ENCODE measurements around the gene RBM4. TPM values are rescaled to one million over a fixed set of nuclear protein-coding genes. Genes with fewer than 3 reads are reported as not detected.

Gene RBM4
- total RNA-seq, 4 donors from 2014 or later = 53.5 to 83.9 (median 57.2) TPM

DNA sequence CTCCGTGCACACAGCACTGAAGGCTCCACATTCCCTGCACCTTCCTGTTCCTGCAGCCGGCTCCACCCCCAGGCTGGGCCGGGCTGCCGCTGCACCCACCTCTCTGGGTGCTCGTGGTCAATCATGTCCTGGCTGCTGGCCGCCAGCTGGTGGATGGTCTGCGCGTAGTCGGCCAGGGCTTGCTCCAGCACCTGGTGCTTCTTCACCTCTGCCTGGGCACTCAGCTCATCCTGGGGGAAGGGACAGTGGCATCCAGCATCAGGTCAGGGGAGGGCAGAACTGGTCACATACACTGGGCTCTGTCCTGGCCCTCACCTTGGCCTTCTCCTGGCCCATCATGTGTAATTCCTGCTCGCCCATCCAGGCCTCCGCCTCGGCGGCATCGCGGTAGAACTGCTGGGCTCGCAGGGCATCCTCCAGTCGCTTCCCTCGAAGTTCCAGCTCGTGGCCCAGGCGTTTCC, 54.4 kb downstream of the RBM4 start:
- Histone ChIP-seq H3K9me3 (no peaks in the 10 kb centered on the region), H3K4me1 (no peaks in the 10 kb centered on the region), H3K4me3 (no peak overlapping the region), H3K27ac (no peak overlapping the region), H3K36me3 (no peaks in the 10 kb centered on the region), H3K27me3 (no peaks in the 10 kb centered on the region)
- 88% methylated on average over 18 to 20 of the region's 20 CpGs for WGBS, 2 donors
- TF ChIP-seq POLR2A (IDR thresholded peaks at IDR 0.05) = no peak
- TF ChIP-seq, protein P1, sequence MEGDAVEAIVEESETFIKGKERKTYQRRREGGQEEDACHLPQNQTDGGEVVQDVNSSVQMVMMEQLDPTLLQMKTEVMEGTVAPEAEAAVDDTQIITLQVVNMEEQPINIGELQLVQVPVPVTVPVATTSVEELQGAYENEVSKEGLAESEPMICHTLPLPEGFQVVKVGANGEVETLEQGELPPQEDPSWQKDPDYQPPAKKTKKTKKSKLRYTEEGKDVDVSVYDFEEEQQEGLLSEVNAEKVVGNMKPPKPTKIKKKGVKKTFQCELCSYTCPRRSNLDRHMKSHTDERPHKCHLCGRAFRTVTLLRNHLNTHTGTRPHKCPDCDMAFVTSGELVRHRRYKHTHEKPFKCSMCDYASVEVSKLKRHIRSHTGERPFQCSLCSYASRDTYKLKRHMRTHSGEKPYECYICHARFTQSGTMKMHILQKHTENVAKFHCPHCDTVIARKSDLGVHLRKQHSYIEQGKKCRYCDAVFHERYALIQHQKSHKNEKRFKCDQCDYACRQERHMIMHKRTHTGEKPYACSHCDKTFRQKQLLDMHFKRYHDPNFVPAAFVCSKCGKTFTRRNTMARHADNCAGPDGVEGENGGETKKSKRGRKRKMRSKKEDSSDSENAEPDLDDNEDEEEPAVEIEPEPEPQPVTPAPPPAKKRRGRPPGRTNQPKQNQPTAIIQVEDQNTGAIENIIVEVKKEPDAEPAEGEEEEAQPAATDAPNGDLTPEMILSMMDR (IDR thresholded peaks at IDR 0.05) = no peak
- no peak for TF ChIP-seq EP300 (IDR thresholded peaks at IDR 0.05)
- no peak for DNase-seq (ENCODE audit: low spot score in 2 of 2)

DNA sequence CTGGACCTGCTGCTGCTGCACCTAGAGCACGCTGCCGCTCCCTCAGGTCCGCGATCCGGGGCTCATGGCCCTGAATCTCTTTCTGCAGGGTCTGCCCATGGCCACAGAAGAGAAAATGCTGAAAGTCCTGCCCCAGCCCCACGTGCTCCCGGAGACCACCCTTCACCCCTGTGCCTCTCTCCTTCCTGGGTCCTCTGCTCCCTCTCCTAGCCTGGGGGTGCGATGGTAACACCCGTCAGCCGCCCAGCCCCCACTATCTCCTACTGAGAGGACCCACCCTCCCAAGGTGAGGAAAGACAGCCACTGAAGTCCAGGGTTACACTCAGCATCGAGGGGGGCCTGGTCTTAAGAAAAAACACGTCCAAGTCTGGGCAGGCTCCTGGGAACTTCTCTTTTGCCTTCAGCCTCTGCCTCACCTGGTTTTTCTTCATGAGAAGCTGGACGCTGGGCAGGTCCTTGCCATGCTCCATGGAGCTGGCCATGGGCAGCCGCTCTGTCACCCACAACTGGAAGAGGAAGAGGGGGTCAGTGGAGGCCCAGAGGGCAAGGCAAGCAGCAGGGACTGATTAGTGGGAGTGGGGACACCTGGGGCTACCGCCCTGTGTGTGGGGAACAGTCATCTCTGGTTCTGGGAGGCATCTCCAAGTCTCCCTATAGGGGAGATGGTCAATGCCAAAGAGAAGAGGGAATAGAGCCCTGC, 55.0 kb downstream of the RBM4 start:
- Histone ChIP-seq H3K9me3 (no peaks in the 10 kb centered on the region), H3K36me3 (peaks cover 0 to 5% (median 0%) of the 10 kb centered on the region in 3 donors), H3K27me3 (no peaks in the 10 kb centered on the region), H3K27ac (no peak overlapping the region), H3K4me3 (no peak overlapping the region), H3K4me1 (no peaks in the 10 kb centered on the region)
- no peak for TF ChIP-seq POLR2A (IDR thresholded peaks at IDR 0.05)
- TF ChIP-seq, protein P1 (IDR thresholded peaks at IDR 0.05) = no peak
- DNase-seq (ENCODE audit: low spot score in 2 of 2) = no peak
- 92 to 94% methylated on average over 14 to 15 of the region's 15 CpGs for WGBS, 2 donors

DNA sequence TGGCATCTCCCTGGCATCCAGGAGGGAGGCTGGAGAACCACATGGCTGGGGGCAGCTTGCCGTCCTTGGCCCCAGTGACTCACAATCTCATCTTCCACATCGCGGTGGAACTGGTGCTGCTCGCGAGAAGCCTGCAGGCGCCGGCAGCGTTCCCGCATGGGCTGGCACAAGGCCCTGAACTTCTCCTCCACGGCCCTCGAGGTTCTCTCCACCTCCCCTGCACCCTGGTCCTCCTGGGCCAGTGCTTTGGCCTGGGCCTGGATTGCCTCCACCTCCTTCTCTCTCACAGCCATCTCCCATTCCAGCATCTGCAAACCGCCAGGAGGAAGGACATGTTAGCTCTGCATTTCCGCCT, 55.5 kb downstream of the RBM4 start:
- no peak for DNase-seq (ENCODE audit: low spot score in 2 of 2)
- 90% methylated on average over 13 of the region's 13 CpGs for WGBS, 2 donors

DNA sequence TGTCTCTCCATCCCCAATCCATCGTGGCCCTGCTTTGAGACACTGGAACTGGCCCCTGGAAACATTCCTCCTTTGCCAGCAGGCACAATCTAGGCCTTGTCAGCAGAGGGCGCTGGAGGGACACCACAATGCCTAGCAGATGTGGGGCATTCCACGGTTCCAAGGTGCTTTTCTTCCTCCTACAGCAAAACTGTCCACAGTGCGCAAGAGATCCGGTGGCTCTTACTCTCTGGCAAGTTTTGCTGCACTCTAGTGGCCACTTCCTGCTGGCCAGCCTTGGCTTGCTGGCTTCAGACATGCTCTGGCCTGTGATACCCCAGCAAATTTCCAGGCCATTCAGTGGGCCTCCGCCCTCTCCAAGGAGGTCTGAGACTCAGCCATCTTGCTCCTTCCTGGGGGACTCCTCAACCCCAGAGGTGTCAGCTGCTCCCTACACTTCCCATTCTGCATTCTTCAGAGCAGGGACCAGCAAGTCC, 56.3 kb downstream of the RBM4 start:
- no peaks in the 10 kb centered on the region for H3K4me1 ChIP-seq
- peaks cover 0 to 16% (median 0%) of the 10 kb centered on the region in 3 donors for H3K36me3 ChIP-seq
- no peak overlapping the region for H3K4me3 ChIP-seq
- H3K27ac ChIP-seq = no peak overlapping the region
- WGBS, 2 donors = 16 to 18% methylated on average over 6 of the region's 6 CpGs
- H3K27me3 ChIP-seq = no peaks in the 10 kb centered on the region
- peak; percentile 80 to 92 for DNase-seq (ENCODE audit: low spot score in 2 of 2)
- peaks cover 0 to 10% (median 0%) of the 10 kb centered on the region in 4 donors for H3K9me3 ChIP-seq
- TF ChIP-seq EP300 (IDR thresholded peaks at IDR 0.05) = peak in 1 of 2 donors; percentile 50
- TF ChIP-seq, protein P1 (IDR thresholded peaks at IDR 0.05) = peak; percentile 82 to 94 (median 87)
- no peak for TF ChIP-seq POLR2A (IDR thresholded peaks at IDR 0.05)

More for the DNA sequence above, 55.5 kb downstream of the RBM4 start:
- TF ChIP-seq, protein P1 (IDR thresholded peaks at IDR 0.05) = no peak
- TF ChIP-seq EP300 (IDR thresholded peaks at IDR 0.05) = no peak
- TF ChIP-seq POLR2A (IDR thresholded peaks at IDR 0.05) = no peak
- Histone ChIP-seq H3K36me3 (peaks cover 0 to 10% (median 0%) of the 10 kb centered on the region in 3 donors), H3K27ac (no peak overlapping the region), H3K4me3 (no peak overlapping the region), H3K9me3 (peaks cover 0 to 2% (median 0%) of the 10 kb centered on the region in 4 donors), H3K4me1 (no peaks in the 10 kb centered on the region), H3K27me3 (no peaks in the 10 kb centered on the region)

Small RNAs within 50 kb of the gene (small RNA-seq; reads per million reads assigned to genes)
- gene RNU4-39P = not detected

Other genes starting within 250 kb of the RBM4 start
- gene NPAS4, start 217.7 kb upstream of the RBM4 start, total RNA-seq = under 1 TPM in 1 of 4 donors, not detected in 3; 0.42 TPM
- 10 to 100 TPM; 42.9 to 63.8 (median 53.9) TPM for gene MRPL11, start 199.9 kb upstream of the RBM4 start, total RNA-seq
- gene PELI3, start 171.8 kb upstream of the RBM4 start, total RNA-seq = 10 to 100 TPM; 14.4 to 26.4 (median 20.4) TPM
- gene DPP3, start 158.3 kb upstream of the RBM4 start, total RNA-seq = 10 to 100 TPM; 12.2 to 41.8 (median 25.0) TPM
- 100 to 1,000 TPM in 2 of 4 donors, 10 to 100 TPM in 2; 66.1 to 161 (median 104) TPM for gene BBS1, start 128.1 kb upstream of the RBM4 start, total RNA-seq
- 10 to 100 TPM; 15.3 to 17.7 (median 16.6) TPM for gene ZDHHC24, start 92.7 kb upstream of the RBM4 start, total RNA-seq
- under 1 TPM in 1 of 4 donors, not detected in 3; 0.21 TPM for gene ACTN3, start 91.8 kb upstream of the RBM4 start, total RNA-seq
- 100 to 1,000 TPM; 102 to 322 (median 190) TPM for gene CTSF, start 70.1 kb upstream of the RBM4 start, total RNA-seq
- 1 to 10 TPM in 1 of 4 donors, under 1 TPM in 2, not detected in 1; 0.21 to 1.1 (median 0.30) TPM for gene CCDC87, start 45.6 kb upstream of the RBM4 start, total RNA-seq
- 10 to 100 TPM; 33.4 to 54.0 (median 48.6) TPM for gene CCS, start 45.5 kb upstream of the RBM4 start, total RNA-seq
- gene RBM14, start 22.1 kb upstream of the RBM4 start, total RNA-seq = 10 to 100 TPM; 42.4 to 72.6 (median 61.5) TPM
- gene RBM4B, start 39.2 kb downstream of the RBM4 start, total RNA-seq = 10 to 100 TPM in 3 of 4 donors, 1 to 10 TPM in 1; 7.1 to 15.9 (median 12.2) TPM
- 10 to 100 TPM in 2 of 4 donors, 1 to 10 TPM in 2; 3.1 to 18.3 (median 8.5) TPM for gene SPTBN2, start 90.5 kb downstream of the RBM4 start, total RNA-seq
- gene RCE1, start 204.7 kb downstream of the RBM4 start, total RNA-seq = 10 to 100 TPM; 18.1 to 25.8 (median 20.9) TPM
- 10 to 100 TPM in 3 of 4 donors, 1 to 10 TPM in 1; 9.4 to 17.1 (median 14.0) TPM for gene LRFN4, start 218.4 kb downstream of the RBM4 start, total RNA-seq

All from tibial nerve (tissue), 4 donors.